GM12878 (cell line): ENCODE data around the gene ATP6V1G2. TPM values are rescaled to one million over a fixed set of nuclear protein-coding genes. Genes with fewer than 3 reads are reported as not detected.

Experiments used
- BCL11A ChIP-seq: IDR thresholded peaks from 2 replicates; pipeline ENCODE4 v1.6.1; 2011; ENCODE audit warnings: low read depth, low read length
- BCLAF1 ChIP-seq: fragments of 450-650 bp; IDR thresholded peaks from 2 replicates; pipeline ENCODE4 v1.6.1; 2017; ENCODE audit warnings: antibody characterized with exemption, mild to moderate bottlenecking, moderate library complexity
- BHLHE40 ChIP-seq, 2 experiments: fragments of 450-650 bp in 1 of 2; IDR thresholded peaks; 2 replicates each; pipeline ENCODE4 v1.6.1; 2011 to 2017; ENCODE audit warnings: low read depth in 2 of 2, borderline replicate concordance in 1 of 2, improper control_type of control experiment in 1 of 2, low read length in 1 of 2, mild to moderate bottlenecking in 1 of 2
- BRCA1 ChIP-seq: IDR thresholded peaks from 2 replicates; pipeline ENCODE4 v1.6.1; 2011; ENCODE audit warnings: low read depth, low read length, improper control_type of control experiment
- CEBPB ChIP-seq, 2 experiments: fragments of 150-350 bp in 1 of 2; IDR thresholded peaks; 2 replicates each; pipeline ENCODE4 v1.6.1; 2012 to 2014; ENCODE audit warnings: low read depth in 2 of 2, low read length in 2 of 2, borderline replicate concordance in 1 of 2, inconsistent platforms in 1 of 2
- CREB1 ChIP-seq: IDR thresholded peaks from 2 replicates; pipeline ENCODE4 v1.6.1; 2012; ENCODE audit warnings: low read depth, mild to moderate bottlenecking, inconsistent platforms
- IRF3 ChIP-seq: fragments of 450-650 bp; IDR thresholded peaks from 2 replicates; pipeline ENCODE4 v1.6.1; 2014; ENCODE audit warnings: mild to moderate bottlenecking
- KDM1A ChIP-seq: fragments of 200-600 bp; sonication (generic); IDR thresholded peaks from 2 replicates; pipeline ENCODE4 v1.6.1; 2016; ENCODE audit warnings: borderline replicate concordance
- KLF5 ChIP-seq: fragments of 450-650 bp; IDR thresholded peaks from 2 replicates; pipeline ENCODE4 v1.6.1; 2014; ENCODE audit warnings: mild to moderate bottlenecking; ENCODE audit not compliant: partially characterized antibody
- MYB ChIP-seq: fragments of 150-350 bp; IDR thresholded peaks from 2 replicates; pipeline ENCODE4 v1.6.1; 2014; ENCODE audit warnings: mild to moderate bottlenecking, low read depth, low read length, borderline replicate concordance
- NFXL1 ChIP-seq: fragments of 450-650 bp; IDR thresholded peaks from 2 replicates; pipeline ENCODE4 v1.6.1; 2017; ENCODE audit warnings: antibody characterized with exemption, mild to moderate bottlenecking, borderline replicate concordance
- RB1 ChIP-seq: fragments of 450-650 bp; formaldehyde crosslinking; IDR thresholded peaks from 2 replicates; pipeline ENCODE4 v1.6.1; 2017; ENCODE audit warnings: mild to moderate bottlenecking, borderline replicate concordance
- SIN3A ChIP-seq: IDR thresholded peaks from 2 replicates; pipeline ENCODE4 v1.6.1; 2012; ENCODE audit warnings: low read depth, low read length, improper control_type of control experiment
- SMC3 ChIP-seq: IDR thresholded peaks from 2 replicates; pipeline ENCODE4 v1.6.1; 2011; ENCODE audit warnings: low read length, improper control_type of control experiment, borderline replicate concordance
- TCF12 ChIP-seq: IDR thresholded peaks from 2 replicates; pipeline ENCODE4 v1.6.1; 2011; ENCODE audit warnings: low read depth, mild to moderate bottlenecking, low read length
- YBX1 ChIP-seq: fragments of 450-650 bp; IDR thresholded peaks from 2 replicates; pipeline ENCODE4 v1.6.1; 2016; ENCODE audit warnings: antibody characterized with exemption
- ZZZ3 ChIP-seq: IDR thresholded peaks from 2 replicates; pipeline ENCODE4 v1.6.1; 2011; ENCODE audit warnings: low read depth; ENCODE audit not compliant: control insufficient read depth, insufficient read length
- polyA plus RNA-seq, 11 experiments: library from polyadenylated mRNA; depleted of rRNA in 4 of 11; unstranded in 6 of 11; stranded (reverse) in 5 of 11; fragments of >200 nt; fragmentation: Nextera tagmentation in 4 of 11; fragmentation: Illumina TruSeq in 1 of 11; extraction: Ambion mirVana in 4 of 11; extraction: Trizol in 1 of 11; gene quantifications; 1 replicate in 1 of 11; 2 replicates in 10 of 11; pipeline versions ENCODE4 v1.2.1 to v1.2.3, GENCODE V29; 2011 to 2016; ENCODE audit warnings: inconsistent platforms in 2 of 11, missing spikeins in 2 of 11, low read depth in 1 of 11
- total RNA-seq, 4 experiments: library from RNA; depleted of rRNA in 3 of 4; stranded (reverse); fragments of >200 nt in 3 of 4; fragmentation: Illumina TruSeq in 1 of 4; extraction: Trizol in 1 of 4; gene quantifications; 2 replicates each; pipeline versions ENCODE4 v1.2.1 to v1.2.3, GENCODE V29; 2013 to 2021
- TF ChIP-seq, protein P1 (sequence below): fragments of 450-650 bp; IDR thresholded peaks from 2 replicates; pipeline ENCODE4 v1.6.1; 2018; ENCODE audit warnings: mild to moderate bottlenecking, low read depth, moderate library complexity; ENCODE audit not compliant: partially characterized antibody
- TF ChIP-seq, protein P2 (sequence below): IDR thresholded peaks from 2 replicates; pipeline ENCODE4 v1.6.1; 2012; ENCODE audit warnings: low read depth, low read length, improper control_type of control experiment

The ATP6V1G2 gene
- total and polyA plus RNA-seq, 10 of the 15 experiments (the other 5 are each of a cell fraction or from before 2014, with no cell fraction given) = 0.45 to 8.9 (median 2.8) TPM

DNA sequence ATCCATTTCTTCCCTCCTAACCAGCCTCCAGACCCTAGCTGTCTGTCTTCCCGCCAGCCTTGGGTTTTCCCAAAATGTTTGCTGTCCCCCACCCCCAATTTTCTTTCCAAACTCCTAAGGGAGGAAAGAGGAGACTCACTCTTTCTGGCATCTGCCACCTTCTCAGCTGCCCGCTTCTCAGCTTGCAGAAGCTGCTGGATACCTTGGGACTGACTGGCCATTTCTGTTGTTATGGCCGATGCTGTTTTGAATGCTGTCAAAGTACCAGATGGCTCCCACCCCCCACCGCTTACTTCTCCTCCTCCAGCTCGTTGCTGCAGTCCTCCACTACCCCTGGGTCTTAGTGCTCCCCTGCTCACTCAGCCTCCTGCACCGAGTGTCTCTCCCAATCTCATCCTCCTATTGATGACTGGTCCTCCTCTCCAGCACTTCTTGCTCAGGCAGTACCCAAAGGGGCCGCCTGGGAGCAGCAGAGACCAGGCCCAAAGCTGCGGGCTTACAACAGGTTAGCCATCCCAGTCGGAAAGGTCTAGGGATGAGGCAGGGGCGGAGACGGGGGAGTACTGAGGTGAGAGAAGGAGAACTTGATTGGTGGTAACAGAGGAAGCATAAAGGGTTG lies at the start of gene ATP6V1G2 (continued):
- TF ChIP-seq KDM1A = no peak
- TF ChIP-seq TCF12 = no peak
- TF ChIP-seq ZZZ3 = no peak
- TF ChIP-seq, protein P1, sequence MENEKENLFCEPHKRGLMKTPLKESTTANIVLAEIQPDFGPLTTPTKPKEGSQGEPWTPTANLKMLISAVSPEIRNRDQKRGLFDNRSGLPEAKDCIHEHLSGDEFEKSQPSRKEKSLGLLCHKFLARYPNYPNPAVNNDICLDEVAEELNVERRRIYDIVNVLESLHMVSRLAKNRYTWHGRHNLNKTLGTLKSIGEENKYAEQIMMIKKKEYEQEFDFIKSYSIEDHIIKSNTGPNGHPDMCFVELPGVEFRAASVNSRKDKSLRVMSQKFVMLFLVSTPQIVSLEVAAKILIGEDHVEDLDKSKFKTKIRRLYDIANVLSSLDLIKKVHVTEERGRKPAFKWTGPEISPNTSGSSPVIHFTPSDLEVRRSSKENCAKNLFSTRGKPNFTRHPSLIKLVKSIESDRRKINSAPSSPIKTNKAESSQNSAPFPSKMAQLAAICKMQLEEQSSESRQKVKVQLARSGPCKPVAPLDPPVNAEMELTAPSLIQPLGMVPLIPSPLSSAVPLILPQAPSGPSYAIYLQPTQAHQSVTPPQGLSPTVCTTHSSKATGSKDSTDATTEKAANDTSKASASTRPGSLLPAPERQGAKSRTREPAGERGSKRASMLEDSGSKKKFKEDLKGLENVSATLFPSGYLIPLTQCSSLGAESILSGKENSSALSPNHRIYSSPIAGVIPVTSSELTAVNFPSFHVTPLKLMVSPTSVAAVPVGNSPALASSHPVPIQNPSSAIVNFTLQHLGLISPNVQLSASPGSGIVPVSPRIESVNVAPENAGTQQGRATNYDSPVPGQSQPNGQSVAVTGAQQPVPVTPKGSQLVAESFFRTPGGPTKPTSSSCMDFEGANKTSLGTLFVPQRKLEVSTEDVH = no peak
- TF ChIP-seq CEBPB (IDR thresholded peaks at IDR 0.05; ENCODE audit: borderline replicate concordance in 1 of 2, low read depth in 2 of 2, low read length in 2 of 2) = no peak
- TF ChIP-seq RB1 = peak; percentile 41; the same call in 1 of the 2 replicates
- TF ChIP-seq BRCA1 = no peak
- TF ChIP-seq SMC3 = peak; percentile 95
- TF ChIP-seq, protein P2, sequence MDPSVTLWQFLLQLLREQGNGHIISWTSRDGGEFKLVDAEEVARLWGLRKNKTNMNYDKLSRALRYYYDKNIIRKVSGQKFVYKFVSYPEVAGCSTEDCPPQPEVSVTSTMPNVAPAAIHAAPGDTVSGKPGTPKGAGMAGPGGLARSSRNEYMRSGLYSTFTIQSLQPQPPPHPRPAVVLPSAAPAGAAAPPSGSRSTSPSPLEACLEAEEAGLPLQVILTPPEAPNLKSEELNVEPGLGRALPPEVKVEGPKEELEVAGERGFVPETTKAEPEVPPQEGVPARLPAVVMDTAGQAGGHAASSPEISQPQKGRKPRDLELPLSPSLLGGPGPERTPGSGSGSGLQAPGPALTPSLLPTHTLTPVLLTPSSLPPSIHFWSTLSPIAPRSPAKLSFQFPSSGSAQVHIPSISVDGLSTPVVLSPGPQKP = no peak
- TF ChIP-seq CREB1 = 0 out of 2 replicates have a peak, but pooled peaks have one; percentile 38
- no peak for TF ChIP-seq MYB
- TF ChIP-seq KLF5 = no peak
- TF ChIP-seq BCLAF1 = no peak
- TF ChIP-seq YBX1 = no peak
- TF ChIP-seq IRF3 = 0 out of 2 replicates have a peak, but pooled peaks have one; percentile 22
- no peak for TF ChIP-seq NFXL1
- TF ChIP-seq BCL11A = no peak
- peak; percentile 57; the same call in 1 of the 2 replicates for TF ChIP-seq SIN3A
- 0 out of 4 replicates have a peak, but pooled peaks of 1 of the 2 experiments have one; percentile 15 for TF ChIP-seq BHLHE40 (IDR thresholded peaks at IDR 0.05; ENCODE audit: borderline replicate concordance in 1 of 2, low read depth in 2 of 2, low read length in 1 of 2)
